ENCODE measurements around the gene LINC01488. TPM values are rescaled to one million over a fixed set of nuclear protein-coding genes. Genes with fewer than 3 reads are reported as not detected.

Gene LINC01488
- total and polyA plus RNA-seq, 2 of the 13 experiments (the other 11 are each of a cell fraction or from before 2014, with no cell fraction given): 0.26 to 0.58 TPM

- TF ChIP-seq BCLAF1 (IDR thresholded peaks at IDR 0.05): no peak
These were observed 52.7 kb downstream of the LINC01488 start (continued) for GRCh38 chr11:69534166-69534530.

GRCh38 chr11:69535908-69536307 is 54.4 kb downstream of the LINC01488 start:
- H3K9ac ChIP-seq (ENCODE audit: insufficient read depth, low read depth, low read length): no peak overlapping the region
- H2AFZ ChIP-seq (ENCODE audit: low read length): no peak overlapping the region
- no peaks in the 10 kb centered on the region for H4K20me1 ChIP-seq (ENCODE audit: insufficient read depth, low read length)
- H3K27me3 ChIP-seq (ENCODE audit: control insufficient read depth in 1 of 2, insufficient read depth in 2 of 2, low read length in 2 of 2): peaks cover 4 to 53% of the 10 kb centered on the region in 2 experiments
- BruUV-seq (replicated peaks): no TSS peak
- ATAC-seq (no peak), DNase-seq (ENCODE audit: low spot score) (no peak), FAIRE-seq (no peak)
- in situ Hi-C loops (cut with HindIII; ENCODE audit: extremely low pct_ligation_motif_present, low pct_unique_long_range_greater_than_20kb) (no loop called here), intact Hi-C loops (cut with micrococcal nuclease; ENCODE audit: unreplicated experiment) (no loop called here)
- no peaks in the 10 kb centered on the region for H3K36me3 ChIP-seq (replicated peaks in 1 of 2; ENCODE audit: control insufficient read depth in 1 of 2, insufficient read depth in 2 of 2, low read length in 2 of 2)
- no peaks in the 10 kb centered on the region for H3K79me2 ChIP-seq (ENCODE audit: insufficient read depth, low read length)
- no peak overlapping the region for H3K4me2 ChIP-seq (ENCODE audit: low read depth, low read length)
- H3K9me3 ChIP-seq (ENCODE audit: low read length): no peaks in the 10 kb centered on the region
- ChIA-PET CTCF (ENCODE audit: low intra/inter-chr PET ratio, low total read pairs) (no interaction called here), POLR2A (interaction anchor here (0.6 kb wide), 1 partner anchor 559 kb away, joined by 5 read pairs; no protein-coding TSS in a partner anchor)
- H3K4me1 ChIP-seq (ENCODE audit: insufficient read depth, low read length): no peaks in the 10 kb centered on the region
- H3K4me3 ChIP-seq (replicated peaks in 1 of 3; ENCODE audit: insufficient read depth in 1 of 3, low read depth in 2 of 3, low read length in 3 of 3): no peak overlapping the region
- no peak overlapping the region for H3K27ac ChIP-seq (ENCODE audit: extremely low read length, insufficient read depth, low read length)
- TF ChIP-seq ZFYVE20 (CRISPR knock-in tag; IDR thresholded peaks at IDR 0.05; ENCODE audit: borderline replicate concordance, low read depth) (no peak), PTBP1 (IDR thresholded peaks at IDR 0.05; ENCODE audit: low read depth, low read length, poor library complexity, severe bottlenecking) (no peak), ZNF496 (CRISPR knock-in tag; IDR thresholded peaks at IDR 0.05; ENCODE audit: insufficient replicate concordance) (no peak), ZNF615 (CRISPR knock-in tag; IDR thresholded peaks at IDR 0.05; ENCODE audit: borderline replicate concordance) (no peak), ZNF17 (CRISPR knock-in tag; IDR thresholded peaks at IDR 0.05) (no peak), SRSF9 (IDR thresholded peaks at IDR 0.05; ENCODE audit: borderline replicate concordance, insufficient read depth, low read depth, low read length, poor library complexity, severe bottlenecking) (no peak), TBX2 (CRISPR knock-in tag; IDR thresholded peaks at IDR 0.05; ENCODE audit: borderline replicate concordance) (no peak), NFE2 (CRISPR knock-in tag; IDR thresholded peaks at IDR 0.05) (no peak), TGIF2 (CRISPR knock-in tag; IDR thresholded peaks at IDR 0.05) (no peak), FOXA1 (IDR thresholded peaks at IDR 0.05) (no peak), FOXA1 (CRISPR knock-in tag; IDR thresholded peaks at IDR 0.05) (no peak), HINFP (CRISPR knock-in tag; IDR thresholded peaks at IDR 0.05; ENCODE audit: low read depth) (no peak), BCL6 (CRISPR knock-in tag; IDR thresholded peaks at IDR 0.05) (no peak)
- 48% methylated on average over 7 of the region's 7 CpGs for WGBS (ENCODE audit: low lambda C conversion rate)
